GM12878 (cell line): ENCODE measurements around the gene TRIM47. TPM values are rescaled to one million over a fixed set of nuclear protein-coding genes. Genes with fewer than 3 reads are reported as not detected.
A peak's percentile ranks its signal among the peaks of the same experiment; 100 is the strongest.

Experiments used
- ATAC-seq: fragments of 200-7000 bp; cut with Tn5 transposase; 3 replicates; pipeline ENCODE4 v1.9.1; 2020; ENCODE audit warnings: mild to moderate bottlenecking, moderate library complexity
- BruUV-seq: library from RNA; stranded (reverse); fragments of 400-500 nt; replicated peaks from 2 replicates; lab custom pipeline; 2021; lab: Mats Ljungman, UMichigan
- CTCF ChIA-PET: fragments of 300-600 bp; sonication (Branson Sonifier 250); formaldehyde crosslinking; extraction: SDS; loops from one replicate; lab custom pipeline; 2021; ENCODE audit warnings: inconsistent platforms; lab: Yijun Ruan, JAX
- POLR2A ChIA-PET: fragments of 350-600 bp; formaldehyde crosslinking; extraction: SDS; loops from one replicate; lab custom pipeline; 2021; ENCODE audit warnings: inconsistent platforms; lab: Charles Lee
- RAD21 ChIA-PET: fragments of 300-600 bp; sonication (Branson Sonifier 250); formaldehyde crosslinking; loops from one replicate; lab custom pipeline; 2023; ENCODE audit warnings: antibody characterized with exemption; ENCODE audit not compliant: unreplicated experiment; lab: Charles Lee
- SMC1A ChIA-PET: fragments of 300-600 bp; sonication (Branson Sonifier 250); formaldehyde crosslinking; loops from one replicate; lab custom pipeline; 2023; ENCODE audit not compliant: unreplicated experiment, uncharacterized antibody; lab: Charles Lee
- DNase-seq: peaks from one replicate; pipeline ENCODE4 v3.0.0-alpha.2; 2011; ENCODE audit warnings: low read depth, low spot score
- FAIRE-seq: peaks from 3 replicates; lab custom pipeline; 2011; peaks lifted over from hg19 to GRCh38; lab: Jason Lieb, UNC
- H2AFZ ChIP-seq: 2 replicates; pipeline ENCODE4 v1.6.0; 2011; ENCODE audit warnings: low read depth, low read length, control low read depth; ENCODE audit not compliant: control insufficient read depth
- H3K27ac ChIP-seq: 2 replicates; pipeline ENCODE4 v1.5.1; 2011; ENCODE audit warnings: control low read depth; ENCODE audit not compliant: control insufficient read depth, insufficient read depth
- H3K27me3 ChIP-seq, 2 experiments: replicated peaks in 1 of 2; 2 replicates each; pipeline versions ENCODE4 v1.6.0 to v1.6.1; 2011; ENCODE audit warnings: low read length in 1 of 2; ENCODE audit not compliant: control insufficient read depth in 2 of 2, insufficient read depth in 2 of 2
- H3K36me3 ChIP-seq, 2 experiments: 2 replicates each; pipeline ENCODE4 v1.5.1; 2011; ENCODE audit warnings: low read length in 1 of 2; ENCODE audit not compliant: control insufficient read depth in 2 of 2, insufficient read depth in 2 of 2
- H3K4me1 ChIP-seq: 2 replicates; pipeline ENCODE4 v1.6.1; 2011; ENCODE audit warnings: mild to moderate bottlenecking, low read length, moderate library complexity, mixed read lengths; ENCODE audit not compliant: control insufficient read depth, insufficient read depth
- H3K4me2 ChIP-seq: 2 replicates; pipeline ENCODE4 v1.6.0; 2011; ENCODE audit warnings: control low read depth; ENCODE audit not compliant: control insufficient read depth, insufficient read depth
- H3K4me3 ChIP-seq: fragments of 200-600 bp; sonication (generic); 2 replicates; pipeline ENCODE4 v1.5.1; 2016
- H3K79me2 ChIP-seq: 2 replicates; pipeline ENCODE4 v1.6.0; 2011; ENCODE audit warnings: low read length; ENCODE audit not compliant: control insufficient read depth, insufficient read depth
- H3K9ac ChIP-seq: 2 replicates; pipeline ENCODE4 v1.8.0; 2011; ENCODE audit warnings: low read length, control low read depth, mixed read lengths; ENCODE audit not compliant: control insufficient read depth, insufficient read depth
- H3K9me3 ChIP-seq: replicated peaks from 3 replicates; pipeline ENCODE4 v1.5.1; 2011; ENCODE audit warnings: mild to moderate bottlenecking, low read length; ENCODE audit not compliant: control insufficient read depth, insufficient read depth
- H4K20me1 ChIP-seq: 2 replicates; pipeline ENCODE4 v1.6.0; 2011; ENCODE audit not compliant: control insufficient read depth, insufficient read depth
- BCL11A ChIP-seq: IDR thresholded peaks from 2 replicates; pipeline ENCODE4 v1.6.1; 2011; ENCODE audit warnings: low read depth, low read length
- EGR1 ChIP-seq, 2 experiments: IDR thresholded peaks; 1 replicate in 1 of 2; 2 replicates in 1 of 2; pipeline ENCODE4 v1.6.1; 2011 to 2012; ENCODE audit warnings: low read depth in 2 of 2, low read length in 2 of 2, borderline replicate concordance in 1 of 2, mild to moderate bottlenecking in 1 of 2, moderate library complexity in 1 of 2
- POLR2A ChIP-seq: IDR thresholded peaks from 2 replicates; pipeline ENCODE4 v1.6.1; 2011; ENCODE audit warnings: low read depth, mild to moderate bottlenecking, low read length
- SMC3 ChIP-seq: IDR thresholded peaks from 2 replicates; pipeline ENCODE4 v1.6.1; 2011; ENCODE audit warnings: low read length, improper control_type of control experiment, borderline replicate concordance
- SUZ12 ChIP-seq: fragments of 200-600 bp; sonication (generic); IDR thresholded peaks from one replicate; pipeline ENCODE4 v1.6.1; 2018; ENCODE audit warnings: antibody characterized with exemption, mild to moderate bottlenecking; ENCODE audit not compliant: unreplicated experiment
- WGBS: methylation state at CpG from one replicate; pipeline ENCODE4 v1.1.6; 2016; ENCODE audit warnings: low lambda C conversion rate; ENCODE audit not compliant: insufficient replicate concordance, insufficient coverage; ENCODE audit errors: missing lambda C conversion rate; 5-methylcytosine and 5-hydroxymethylcytosine counted together
- in situ Hi-C: fragments of 300-500 bp; cut with MboI; formaldehyde crosslinking; loops from 9 replicates; pipeline ENCODE4 v1.14.3; 2018; ENCODE audit warnings: mixed read lengths
- intact Hi-C: fragments of 100-400 bp; cut with micrococcal nuclease; formaldehyde crosslinking; loops from one replicate; pipeline ENCODE4 v1.14.2; 2022; ENCODE audit not compliant: unreplicated experiment
- polyA plus RNA-seq, 11 experiments: library from polyadenylated mRNA; depleted of rRNA in 4 of 11; unstranded in 6 of 11; stranded (reverse) in 5 of 11; fragments of >200 nt; fragmentation: Nextera tagmentation in 4 of 11; fragmentation: Illumina TruSeq in 1 of 11; extraction: Ambion mirVana in 4 of 11; extraction: Trizol in 1 of 11; gene quantifications; 1 replicate in 1 of 11; 2 replicates in 10 of 11; pipeline versions ENCODE4 v1.2.1 to v1.2.3, GENCODE V29; 2011 to 2016; ENCODE audit warnings: inconsistent platforms in 2 of 11, missing spikeins in 2 of 11, low read depth in 1 of 11
- total RNA-seq, 4 experiments: library from RNA; depleted of rRNA in 3 of 4; stranded (reverse); fragments of >200 nt in 3 of 4; fragmentation: Illumina TruSeq in 1 of 4; extraction: Trizol in 1 of 4; gene quantifications; 2 replicates each; pipeline versions ENCODE4 v1.2.1 to v1.2.3, GENCODE V29; 2013 to 2021
- TF ChIP-seq, protein P1 (sequence below): IDR thresholded peaks from 2 replicates; pipeline ENCODE4 v1.6.1; 2012; ENCODE audit warnings: low read depth, low read length, improper control_type of control experiment

The TRIM47 gene
- total and polyA plus RNA-seq, 10 of the 15 experiments (the other 5 are each of a cell fraction or from before 2014, with no cell fraction given) = 0.35 to 9.7 (median 5.3) TPM

DNA sequence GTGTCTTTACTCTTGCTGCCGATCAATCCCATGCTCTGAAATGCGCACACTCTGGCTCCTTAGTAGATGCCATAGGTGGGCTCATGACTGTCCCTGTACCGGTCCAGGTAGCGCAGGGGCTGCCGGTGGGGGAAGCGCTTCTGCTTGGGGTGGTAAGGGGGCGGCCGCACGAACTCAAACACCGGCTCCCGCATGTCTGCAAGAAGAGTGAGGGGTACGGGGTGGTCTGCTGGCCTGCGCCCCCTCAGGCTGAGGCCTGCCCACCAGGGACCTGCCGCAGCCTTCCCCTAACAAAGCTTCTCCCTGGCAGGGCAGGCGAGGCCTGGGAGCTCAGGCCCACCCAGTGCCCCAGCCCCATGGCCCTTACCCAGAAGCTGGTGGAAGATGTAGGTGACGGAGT is 20.4 kb upstream of the TRIM47 start:
- no peak overlapping the region for H3K4me2 ChIP-seq
- H3K79me2 ChIP-seq = peaks cover 18% of the 10 kb centered on the region
- FAIRE-seq (no peak), ATAC-seq (no peak), DNase-seq (no peak)
- peaks cover 6% of the 10 kb centered on the region for H3K4me1 ChIP-seq
- ChIA-PET CTCF (interaction anchor here (1.0 kb wide), 1 partner anchor 42 kb away, joined by 4 read pairs; no protein-coding TSS in a partner anchor), POLR2A (interaction anchor here (1.7 kb wide), 1 partner anchor 11 kb away, joined by 6 read pairs; no protein-coding TSS in a partner anchor), SMC1A (no interaction called here), RAD21 (interaction anchor here (0.7 kb wide), 1 partner anchor 360 kb away, joined by 3 read pairs; no protein-coding TSS in a partner anchor)
- WGBS = 97% methylated on average over 16 of the region's 16 CpGs
- BruUV-seq = no TSS peak
- H4K20me1 ChIP-seq = no peaks in the 10 kb centered on the region
- TF ChIP-seq, protein P1, sequence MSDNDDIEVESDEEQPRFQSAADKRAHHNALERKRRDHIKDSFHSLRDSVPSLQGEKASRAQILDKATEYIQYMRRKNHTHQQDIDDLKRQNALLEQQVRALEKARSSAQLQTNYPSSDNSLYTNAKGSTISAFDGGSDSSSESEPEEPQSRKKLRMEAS = no peak
- TF ChIP-seq POLR2A = 0 out of 2 replicates have a peak, but pooled peaks have one; percentile 7
- no peak overlapping the region for H3K4me3 ChIP-seq
- no peaks in the 10 kb centered on the region for H3K9me3 ChIP-seq
- in situ Hi-C loops (no loop called here), intact Hi-C loops (loop anchor here (5.0 kb wide), 2 partner anchors 41 to 121 kb away; partner anchors contain the start of gene WBP2)
- peaks cover 10 to 17% of the 10 kb centered on the region in 2 experiments; a peak in 3 of 4 replicates for H3K36me3 ChIP-seq
- no peak overlapping the region for H2AFZ ChIP-seq
- H3K9ac ChIP-seq = no peak overlapping the region
- no peak overlapping the region for H3K27ac ChIP-seq
- H3K27me3 ChIP-seq = no peaks in the 10 kb centered on the region

DNA sequence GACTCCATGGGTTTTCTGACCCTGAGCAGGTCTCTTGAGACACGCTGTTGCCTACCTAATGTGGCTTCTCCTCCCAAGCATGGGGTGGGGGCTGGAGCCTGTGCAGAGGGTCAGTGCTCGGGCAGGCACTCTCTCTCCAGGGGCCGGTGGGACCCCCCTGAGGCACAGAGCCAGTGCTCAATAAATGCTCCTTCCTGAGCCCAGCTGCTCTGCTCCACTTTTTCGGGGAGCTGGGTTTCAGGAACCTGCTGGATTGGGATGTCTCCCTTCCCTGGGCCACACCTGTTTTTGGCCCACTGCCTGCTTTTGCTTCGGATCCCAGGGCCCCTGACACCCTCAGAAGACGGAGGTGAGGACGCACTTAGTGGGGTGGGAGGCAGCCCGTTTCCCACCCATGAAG is 19.7 kb upstream of the TRIM47 start:
- peaks cover 10 to 17% of the 10 kb centered on the region in 2 experiments; a peak in 3 of 4 replicates for H3K36me3 ChIP-seq
- H4K20me1 ChIP-seq = no peaks in the 10 kb centered on the region
- no peak overlapping the region for H2AFZ ChIP-seq
- ATAC-seq = no peak
- ChIA-PET RAD21 (interaction anchor here (0.7 to 2.6 kb wide), 2 partner anchors 145 to 359 kb away, joined by 3 to 16 read pairs; no protein-coding TSS in a partner anchor), CTCF (interaction anchor here (1.6 to 2.0 kb wide), 2 partner anchors 8 to 120 kb away, joined by 4 to 5 read pairs; no protein-coding TSS in a partner anchor), SMC1A (no interaction called here), POLR2A (interaction anchor here (0.6 to 2.5 kb wide), 2 partner anchors 16 to 120 kb away, joined by 3 to 9 read pairs; no protein-coding TSS in a partner anchor)
- no peak overlapping the region for H3K9ac ChIP-seq
- H3K27me3 ChIP-seq = no peaks in the 10 kb centered on the region
- no peak for FAIRE-seq
- H3K79me2 ChIP-seq = peaks cover 15% of the 10 kb centered on the region
- in situ Hi-C loops (no loop called here), intact Hi-C loops (loop anchor here (5.0 kb wide), 2 partner anchors 41 to 121 kb away; partner anchors contain the start of gene WBP2)
- no TSS peak for BruUV-seq
- no peak overlapping the region for H3K27ac ChIP-seq
- H3K4me3 ChIP-seq = no peak overlapping the region
- no peak for DNase-seq
- TF ChIP-seq EGR1 (IDR thresholded peaks at IDR 0.05; ENCODE audit: borderline replicate concordance in 1 of 2, low read depth in 2 of 2, low read length in 2 of 2) (no peak), SUZ12 (no peak), SMC3 (no peak), BCL11A (no peak)
- peaks cover 6% of the 10 kb centered on the region for H3K4me1 ChIP-seq
- H3K4me2 ChIP-seq = no peak overlapping the region
- 78% methylated on average over 8 of the region's 8 CpGs for WGBS
- no peaks in the 10 kb centered on the region for H3K9me3 ChIP-seq
